GM23338 (cell line): Measurements from ENCODE around the gene PERCC1. TPM values are rescaled to one million over a fixed set of nuclear protein-coding genes. Genes with fewer than 3 reads are reported as not detected.

Source experiments
- ATAC-seq: fragments of 200-7000 bp; cut with Tn5 transposase; 3 replicates; pipeline ENCODE4 v1.9.1; 2020
- DNase-seq: peaks from one replicate; pipeline ENCODE4 v3.0.0-alpha.2; 2015; ENCODE audit warnings: low spot score
- H2AFZ ChIP-seq: fragments of 200-600 bp; sonication (generic); 2 replicates; pipeline ENCODE4 v1.8.0; 2016; ENCODE audit warnings: antibody characterized with exemption, mild to moderate bottlenecking, moderate library complexity
- H3F3A ChIP-seq: fragments of 200-600 bp; sonication (generic); replicated peaks from 2 replicates; pipeline ENCODE4 v1.8.0; 2017; ENCODE audit warnings: antibody characterized with exemption, mixed run types, low read depth
- H3K27ac ChIP-seq: fragments of 200-600 bp; sonication (generic); 2 replicates; pipeline ENCODE4 v1.6.1; 2016; ENCODE audit warnings: low read depth
- H3K27me3 ChIP-seq: fragments of 200-600 bp; sonication (generic); 2 replicates; pipeline ENCODE4 v1.8.0; 2016; ENCODE audit warnings: mild to moderate bottlenecking, mixed run types, moderate library complexity; ENCODE audit not compliant: insufficient read depth
- H3K36me3 ChIP-seq: fragments of 200-600 bp; sonication (generic); 2 replicates; pipeline ENCODE4 v1.8.0; 2016; ENCODE audit warnings: mild to moderate bottlenecking; ENCODE audit not compliant: insufficient read depth
- H3K4me1 ChIP-seq: fragments of 200-600 bp; sonication (generic); 2 replicates; pipeline ENCODE4 v1.8.0; 2016; ENCODE audit warnings: mild to moderate bottlenecking, moderate library complexity; ENCODE audit not compliant: insufficient read depth
- H3K4me2 ChIP-seq: fragments of 200-600 bp; sonication (generic); 2 replicates; pipeline ENCODE4 v1.7.1; 2017; ENCODE audit warnings: mixed run types
- H3K4me3 ChIP-seq: fragments of 200-600 bp; sonication (generic); 2 replicates; pipeline ENCODE4 v1.6.1; 2016; ENCODE audit warnings: mixed run types
- H3K79me2 ChIP-seq: fragments of 200-600 bp; sonication (generic); replicated peaks from 2 replicates; pipeline ENCODE4 v1.8.0; 2017; ENCODE audit warnings: mild to moderate bottlenecking; ENCODE audit not compliant: insufficient read depth
- H3K9me2 ChIP-seq: fragments of 200-600 bp; sonication (generic); 2 replicates; pipeline ENCODE4 v1.8.0; 2017; ENCODE audit not compliant: insufficient read depth
- H4K20me1 ChIP-seq: fragments of 200-600 bp; sonication (generic); replicated peaks from 2 replicates; pipeline ENCODE4 v1.8.0; 2017; ENCODE audit warnings: mild to moderate bottlenecking; ENCODE audit not compliant: insufficient read depth
- H3K27ac Mint-ChIP-seq: 2 replicates; pipeline ENCODE4 v1.8.0; 2020; ENCODE audit warnings: inconsistent platforms, mild to moderate bottlenecking, moderate library complexity, mixed read lengths
- H3K27me3 Mint-ChIP-seq: 3 replicates; pipeline ENCODE4 v1.8.0; 2022; ENCODE audit warnings: low read depth, mild to moderate bottlenecking, moderate library complexity, mixed read lengths, inconsistent platforms; ENCODE audit not compliant: insufficient read depth, poor library complexity
- H3K36me3 Mint-ChIP-seq: 3 replicates; pipeline ENCODE4 v1.8.0; 2021; ENCODE audit warnings: low read depth, mild to moderate bottlenecking, inconsistent platforms, moderate library complexity, mixed read lengths
- H3K4me1 Mint-ChIP-seq: 3 replicates; pipeline ENCODE4 v1.8.0; 2020; ENCODE audit warnings: mild to moderate bottlenecking, inconsistent platforms, mixed read lengths
- H3K4me3 Mint-ChIP-seq: 3 replicates; pipeline ENCODE4 v1.8.0; 2021; ENCODE audit warnings: moderate library complexity, mild to moderate bottlenecking, inconsistent platforms, mixed read lengths
- H3K9me3 Mint-ChIP-seq: 3 replicates; pipeline ENCODE4 v1.8.0; 2020; ENCODE audit warnings: moderate library complexity, mild to moderate bottlenecking, inconsistent platforms, mixed read lengths
- EZH2phosphoT487 ChIP-seq: fragments of 200-600 bp; sonication (generic); IDR thresholded peaks from one replicate; pipeline ENCODE4 v1.8.1; 2018; ENCODE audit warnings: antibody characterized with exemption; ENCODE audit not compliant: unreplicated experiment
- JUNB ChIP-seq: IDR thresholded peaks from one replicate; pipeline ENCODE4 v1.6.1; 2016; ENCODE audit warnings: antibody characterized with exemption; ENCODE audit not compliant: unreplicated experiment
- POLR2AphosphoS5 ChIP-seq: IDR thresholded peaks from 2 replicates; pipeline ENCODE4 v1.6.1; 2016; ENCODE audit warnings: antibody characterized with exemption, low read depth
- STAT1 ChIP-seq: IDR thresholded peaks from one replicate; pipeline ENCODE4 v1.6.1; 2016; ENCODE audit warnings: antibody characterized with exemption; ENCODE audit not compliant: unreplicated experiment
- polyA plus RNA-seq: library from polyadenylated mRNA; unstranded; fragments of >200 nt; fragmentation: Nextera tagmentation; extraction: Ambion mirVana; gene quantifications from 2 replicates; pipeline ENCODE4 v1.2.1, GENCODE V29; 2016
- total RNA-seq: library from RNA; depleted of rRNA; stranded (reverse); fragments of >200 nt; shearing (Covaris generic); gene quantifications from 2 replicates; pipeline ENCODE4 v1.2.3, GENCODE V29; 2014
- TF ChIP-seq, protein P1 (sequence below), 2 experiments: fragments of 200-600 bp in 1 of 2; sonication (generic) in 1 of 2; conservative IDR thresholded peaks; 2 replicates each; pipeline versions ENCODE4 v1.5.1 to v1.6.1; 2016 to 2017; ENCODE audit warnings: antibody characterized with exemption in 2 of 2, low read depth in 2 of 2, mild to moderate bottlenecking in 2 of 2, moderate library complexity in 1 of 2
- TF ChIP-seq, protein P2 (sequence below): fragments of 250-450 bp; sonication (Bioruptor Pico); IDR thresholded peaks from 2 replicates; pipeline ENCODE4 v1.5.0; 2020; ENCODE audit warnings: mild to moderate bottlenecking, moderate library complexity

Gene PERCC1
- total and polyA plus RNA-seq, 2 experiments from 2014 or later: not detected

DNA sequence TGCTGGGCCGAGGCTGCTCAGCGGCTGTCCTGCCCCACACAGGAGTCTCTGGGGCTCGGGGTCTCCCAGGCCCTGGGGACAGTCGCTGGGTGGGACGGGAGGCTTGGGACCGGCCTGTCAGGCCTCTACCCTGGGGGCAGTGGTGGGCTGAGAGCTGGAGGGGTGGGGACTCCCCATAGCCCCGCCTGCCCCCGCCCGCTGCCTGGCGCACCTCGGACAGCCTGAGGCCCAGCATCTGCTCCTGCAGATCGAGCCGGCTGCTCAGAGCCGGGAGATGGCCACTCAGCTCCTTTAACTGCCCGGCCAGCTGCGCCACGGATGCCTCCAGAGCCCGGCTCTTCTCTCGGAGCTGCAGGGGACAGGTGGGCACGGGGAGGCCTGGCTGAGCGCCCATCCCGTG lies 6.7 kb downstream of the PERCC1 start (continued):
- TF ChIP-seq, protein P1, sequence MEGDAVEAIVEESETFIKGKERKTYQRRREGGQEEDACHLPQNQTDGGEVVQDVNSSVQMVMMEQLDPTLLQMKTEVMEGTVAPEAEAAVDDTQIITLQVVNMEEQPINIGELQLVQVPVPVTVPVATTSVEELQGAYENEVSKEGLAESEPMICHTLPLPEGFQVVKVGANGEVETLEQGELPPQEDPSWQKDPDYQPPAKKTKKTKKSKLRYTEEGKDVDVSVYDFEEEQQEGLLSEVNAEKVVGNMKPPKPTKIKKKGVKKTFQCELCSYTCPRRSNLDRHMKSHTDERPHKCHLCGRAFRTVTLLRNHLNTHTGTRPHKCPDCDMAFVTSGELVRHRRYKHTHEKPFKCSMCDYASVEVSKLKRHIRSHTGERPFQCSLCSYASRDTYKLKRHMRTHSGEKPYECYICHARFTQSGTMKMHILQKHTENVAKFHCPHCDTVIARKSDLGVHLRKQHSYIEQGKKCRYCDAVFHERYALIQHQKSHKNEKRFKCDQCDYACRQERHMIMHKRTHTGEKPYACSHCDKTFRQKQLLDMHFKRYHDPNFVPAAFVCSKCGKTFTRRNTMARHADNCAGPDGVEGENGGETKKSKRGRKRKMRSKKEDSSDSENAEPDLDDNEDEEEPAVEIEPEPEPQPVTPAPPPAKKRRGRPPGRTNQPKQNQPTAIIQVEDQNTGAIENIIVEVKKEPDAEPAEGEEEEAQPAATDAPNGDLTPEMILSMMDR (conservative IDR thresholded peaks at IDR 0.05; ENCODE audit: low read depth in 2 of 2): no peak
- TF ChIP-seq JUNB (no peak), STAT1 (no peak)
- TF ChIP-seq, protein P2, sequence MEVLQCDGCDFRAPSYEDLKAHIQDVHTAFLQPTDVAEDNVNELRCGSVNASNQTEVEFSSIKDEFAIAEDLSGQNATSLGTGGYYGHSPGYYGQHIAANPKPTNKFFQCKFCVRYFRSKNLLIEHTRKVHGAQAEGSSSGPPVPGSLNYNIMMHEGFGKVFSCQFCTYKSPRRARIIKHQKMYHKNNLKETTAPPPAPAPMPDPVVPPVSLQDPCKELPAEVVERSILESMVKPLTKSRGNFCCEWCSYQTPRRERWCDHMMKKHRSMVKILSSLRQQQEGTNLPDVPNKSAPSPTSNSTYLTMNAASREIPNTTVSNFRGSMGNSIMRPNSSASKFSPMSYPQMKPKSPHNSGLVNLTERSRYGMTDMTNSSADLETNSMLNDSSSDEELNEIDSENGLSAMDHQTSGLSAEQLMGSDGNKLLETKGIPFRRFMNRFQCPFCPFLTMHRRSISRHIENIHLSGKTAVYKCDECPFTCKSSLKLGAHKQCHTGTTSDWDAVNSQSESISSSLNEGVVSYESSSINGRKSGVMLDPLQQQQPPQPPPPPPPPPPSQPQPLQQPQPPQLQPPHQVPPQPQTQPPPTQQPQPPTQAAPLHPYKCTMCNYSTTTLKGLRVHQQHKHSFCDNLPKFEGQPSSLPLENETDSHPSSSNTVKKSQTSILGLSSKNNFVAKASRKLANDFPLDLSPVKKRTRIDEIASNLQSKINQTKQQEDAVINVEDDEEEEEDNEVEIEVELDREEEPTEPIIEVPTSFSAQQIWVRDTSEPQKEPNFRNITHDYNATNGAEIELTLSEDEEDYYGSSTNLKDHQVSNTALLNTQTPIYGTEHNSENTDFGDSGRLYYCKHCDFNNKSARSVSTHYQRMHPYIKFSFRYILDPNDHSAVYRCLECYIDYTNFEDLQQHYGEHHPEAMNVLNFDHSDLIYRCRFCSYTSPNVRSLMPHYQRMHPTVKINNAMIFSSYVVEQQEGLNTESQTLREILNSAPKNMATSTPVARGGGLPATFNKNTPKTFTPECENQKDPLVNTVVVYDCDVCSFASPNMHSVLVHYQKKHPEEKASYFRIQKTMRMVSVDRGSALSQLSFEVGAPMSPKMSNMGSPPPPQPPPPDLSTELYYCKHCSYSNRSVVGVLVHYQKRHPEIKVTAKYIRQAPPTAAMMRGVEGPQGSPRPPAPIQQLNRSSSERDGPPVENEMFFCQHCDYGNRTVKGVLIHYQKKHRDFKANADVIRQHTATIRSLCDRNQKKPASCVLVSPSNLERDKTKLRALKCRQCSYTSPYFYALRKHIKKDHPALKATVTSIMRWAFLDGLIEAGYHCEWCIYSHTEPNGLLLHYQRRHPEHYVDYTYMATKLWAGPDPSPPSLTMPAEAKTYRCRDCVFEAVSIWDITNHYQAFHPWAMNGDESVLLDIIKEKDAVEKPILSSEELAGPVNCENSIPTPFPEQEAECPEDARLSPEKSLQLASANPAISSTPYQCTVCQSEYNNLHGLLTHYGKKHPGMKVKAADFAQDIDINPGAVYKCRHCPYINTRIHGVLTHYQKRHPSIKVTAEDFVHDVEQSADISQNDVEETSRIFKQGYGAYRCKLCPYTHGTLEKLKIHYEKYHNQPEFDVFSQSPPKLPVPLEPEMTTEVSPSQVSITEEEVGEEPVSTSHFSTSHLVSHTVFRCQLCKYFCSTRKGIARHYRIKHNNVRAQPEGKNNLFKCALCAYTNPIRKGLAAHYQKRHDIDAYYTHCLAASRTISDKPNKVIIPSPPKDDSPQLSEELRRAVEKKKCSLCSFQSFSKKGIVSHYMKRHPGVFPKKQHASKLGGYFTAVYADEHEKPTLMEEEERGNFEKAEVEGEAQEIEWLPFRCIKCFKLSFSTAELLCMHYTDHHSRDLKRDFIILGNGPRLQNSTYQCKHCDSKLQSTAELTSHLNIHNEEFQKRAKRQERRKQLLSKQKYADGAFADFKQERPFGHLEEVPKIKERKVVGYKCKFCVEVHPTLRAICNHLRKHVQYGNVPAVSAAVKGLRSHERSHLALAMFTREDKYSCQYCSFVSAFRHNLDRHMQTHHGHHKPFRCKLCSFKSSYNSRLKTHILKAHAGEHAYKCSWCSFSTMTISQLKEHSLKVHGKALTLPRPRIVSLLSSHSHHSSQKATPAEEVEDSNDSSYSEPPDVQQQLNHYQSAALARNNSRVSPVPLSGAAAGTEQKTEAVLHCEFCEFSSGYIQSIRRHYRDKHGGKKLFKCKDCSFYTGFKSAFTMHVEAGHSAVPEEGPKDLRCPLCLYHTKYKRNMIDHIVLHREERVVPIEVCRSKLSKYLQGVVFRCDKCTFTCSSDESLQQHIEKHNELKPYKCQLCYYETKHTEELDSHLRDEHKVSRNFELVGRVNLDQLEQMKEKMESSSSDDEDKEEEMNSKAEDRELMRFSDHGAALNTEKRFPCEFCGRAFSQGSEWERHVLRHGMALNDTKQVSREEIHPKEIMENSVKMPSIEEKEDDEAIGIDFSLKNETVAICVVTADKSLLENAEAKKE (CRISPR knock-in tag): no peak

DNA sequence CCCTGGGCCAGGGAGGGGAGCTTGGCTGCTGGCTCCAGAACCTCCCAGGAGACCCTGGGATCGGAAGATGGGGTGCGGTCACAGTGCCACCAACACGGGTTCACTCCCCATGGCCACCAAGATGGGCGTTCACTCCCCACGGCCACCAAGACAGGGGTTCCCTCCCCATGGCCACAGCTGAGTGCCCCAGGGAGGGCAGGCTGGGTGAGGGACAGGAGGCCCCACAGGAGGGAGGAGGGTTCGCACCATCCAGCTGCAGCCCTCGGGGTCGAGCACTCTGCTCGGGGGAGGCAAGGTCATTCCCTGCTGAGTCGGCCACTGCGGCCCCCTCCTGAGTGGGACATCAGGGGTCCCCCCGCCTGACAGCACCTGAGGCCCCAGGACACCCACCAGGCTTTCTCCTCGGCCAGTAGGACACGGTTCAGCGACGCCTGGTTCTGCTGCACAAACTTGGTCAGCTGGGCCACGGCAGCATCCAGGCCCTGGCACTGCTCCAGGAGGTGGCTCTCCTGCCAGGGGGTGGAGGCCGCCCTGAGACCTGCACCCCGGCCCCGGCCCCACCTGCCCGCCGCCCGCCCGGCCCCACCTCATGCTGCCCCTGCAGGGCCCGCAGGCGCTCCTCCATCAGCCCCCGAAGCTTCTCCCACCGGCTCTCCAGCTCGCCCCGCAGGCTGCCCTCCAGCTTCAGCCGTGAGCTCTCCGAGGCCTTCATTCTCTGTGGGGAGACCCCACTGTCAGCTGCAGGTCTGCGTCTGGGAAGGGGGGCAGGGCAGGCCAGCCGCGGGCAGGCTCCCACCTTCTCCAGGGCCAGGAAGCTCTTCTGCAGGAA lies 7.6 kb downstream of the PERCC1 start:
- DNase-seq (no peak), ATAC-seq (no peak)
- Histone ChIP-seq H2AFZ (no peak overlapping the region), H3K4me2 (no peak overlapping the region), H3K4me1 (no peaks in the 10 kb centered on the region), H4K20me1 (no peaks in the 10 kb centered on the region), H3K9me2 (no peaks in the 10 kb centered on the region), H3F3A (no peaks in the 10 kb centered on the region), H3K4me3 (no peak overlapping the region), H3K36me3 (no peaks in the 10 kb centered on the region), H3K79me2 (no peaks in the 10 kb centered on the region), H3K27ac (no peak overlapping the region), H3K27me3 (no peaks in the 10 kb centered on the region)
- H3K27ac Mint-ChIP-seq: no peak overlapping the region
- no peaks in the 10 kb centered on the region for H3K9me3 Mint-ChIP-seq
- no peak overlapping the region for H3K4me3 Mint-ChIP-seq
- H3K27me3 Mint-ChIP-seq: peaks cover 5% of the 10 kb centered on the region
- no peaks in the 10 kb centered on the region for H3K36me3 Mint-ChIP-seq
- H3K4me1 Mint-ChIP-seq: no peaks in the 10 kb centered on the region
- TF ChIP-seq POLR2AphosphoS5: no peak
- TF ChIP-seq, protein P2 (CRISPR knock-in tag): no peak
- TF ChIP-seq EZH2phosphoT487: no peak
